ENCODE results near the gene UBE2G1. TPM values are rescaled to one million over a fixed set of nuclear protein-coding genes. Genes with fewer than 3 reads are reported as not detected.
"Not testable (repeated sequence)": the region's sequence is repeated elsewhere in the genome, so short reads cannot be mapped to it uniquely, and the experiment has no call there.

The UBE2G1 gene
- total RNA-seq, 4 donors from 2014 or later, result 52.5 to 88.2 (median 73.5) TPM

GRCh38 chr17:4357030-4357628, 9.3 kb downstream of the UBE2G1 start:
- TF ChIP-seq POLR2A (IDR thresholded peaks at IDR 0.05), result no peak
- no peak for TF ChIP-seq CTCF (IDR thresholded peaks at IDR 0.05)
- Histone ChIP-seq H3K36me3 (peaks cover 0 to 11% (median 0%) of the 10 kb centered on the region in 3 donors), H3K9me3 (no peaks in the 10 kb centered on the region), H3K27ac (no peak overlapping the region), H3K4me1 (peaks cover 6 to 94% (median 24%) of the 10 kb centered on the region in 3 donors), H3K27me3 (no peaks in the 10 kb centered on the region), H3K4me3 (no peak overlapping the region)
- intact Hi-C loops (cut with DNase I), result no loop called here
- DNase-seq, result no peak
- 59 to 62% methylated on average over 3 of the region's 3 CpGs for WGBS, 2 donors

- no peaks in the 10 kb centered on the region for H3K36me3 ChIP-seq
- H3K27me3 ChIP-seq, result no peaks in the 10 kb centered on the region
- no peak overlapping the region for H3K4me3 ChIP-seq
- no peak overlapping the region for H3K27ac ChIP-seq
- WGBS, 2 donors, result 44 to 66% methylated on average over 9 to 11 of the region's 11 CpGs
- no peak for TF ChIP-seq CTCF (IDR thresholded peaks at IDR 0.05)
- no peak for TF ChIP-seq POLR2A (IDR thresholded peaks at IDR 0.05)
- H3K9me3 ChIP-seq, result no peaks in the 10 kb centered on the region
- DNase-seq, result no peak
- intact Hi-C loops (cut with DNase I), result no loop called here
- H3K4me1 ChIP-seq, result peaks cover 4 to 92% (median 35%) of the 10 kb centered on the region in 3 donors
Measured at GRCh38 chr17:4354862-4355514, 11.5 kb downstream of the UBE2G1 start.

GRCh38 chr17:4354206-4354605, 12.3 kb downstream of the UBE2G1 start:
- WGBS, 2 donors, result 67 to 72% methylated on average over 2 of the region's 2 CpGs
- TF ChIP-seq POLR2A (IDR thresholded peaks at IDR 0.05) (no peak), CTCF (IDR thresholded peaks at IDR 0.05) (no peak)
- peaks cover 0 to 2% (median 0%) of the 10 kb centered on the region in 3 donors for H3K36me3 ChIP-seq
- no peak for DNase-seq
- H3K4me3 ChIP-seq, result no peak overlapping the region
- H3K27ac ChIP-seq, result no peak overlapping the region
- intact Hi-C loops (cut with DNase I), result no loop called here
- no peaks in the 10 kb centered on the region for H3K27me3 ChIP-seq
- H3K4me1 ChIP-seq, result peaks cover 4 to 84% (median 35%) of the 10 kb centered on the region in 3 donors
- no peaks in the 10 kb centered on the region for H3K9me3 ChIP-seq

- H3K4me3 ChIP-seq; H3K36me3 ChIP-seq; H3K9me3 ChIP-seq; intact Hi-C loops (cut with DNase I); DNase-seq; H3K27ac ChIP-seq; H3K27me3 ChIP-seq: not testable (repeated sequence)
- 83 to 92% methylated on average over 1 to 2 of the region's 2 CpGs for WGBS, 2 donors
- peaks cover 4 to 64% (median 22%) of the 10 kb centered on the region in 3 donors for H3K4me1 ChIP-seq
Measured at GRCh38 chr17:4350214-4350613, 16.3 kb downstream of the UBE2G1 start.

- no peak for DNase-seq
- intact Hi-C loops (cut with DNase I), result no loop called here
- 63 to 80% methylated on average over 2 of the region's 2 CpGs for WGBS, 2 donors
- no peak overlapping the region for H3K27ac ChIP-seq
- H3K36me3 ChIP-seq, result peaks cover 0 to 6% (median 0%) of the 10 kb centered on the region in 3 donors
- no peak overlapping the region for H3K4me3 ChIP-seq
- no peaks in the 10 kb centered on the region for H3K9me3 ChIP-seq
- H3K4me1 ChIP-seq, result peaks cover 0 to 67% (median 37%) of the 10 kb centered on the region in 3 donors
- H3K27me3 ChIP-seq, result no peaks in the 10 kb centered on the region
- no peak for TF ChIP-seq CTCF (IDR thresholded peaks at IDR 0.05)
- no peak for TF ChIP-seq POLR2A (IDR thresholded peaks at IDR 0.05)
Measured at GRCh38 chr17:4345581-4346252, 20.8 kb downstream of the UBE2G1 start.

Data from esophagus squamous epithelium (tissue), 5 donors.